WTC11 (cell line): ENCODE results near the gene ABCC4. TPM values are rescaled to one million over a fixed set of nuclear protein-coding genes. Genes with fewer than 3 reads are reported as not detected.

Experiments used
- ATAC-seq: fragments of 200-7000 bp; cut with Tn5 transposase; 2 replicates; pipeline ENCODE4 v1.10.0; 2021; ENCODE audit warnings: mild to moderate bottlenecking, moderate library complexity
- CTCF ChIA-PET: fragments of 300-600 bp; sonication (Branson Sonifier 250); formaldehyde crosslinking; loops from one replicate; lab custom pipeline; 2021; ENCODE audit warnings: antibody characterized with exemption; lab: Charles Lee
- POLR2A ChIA-PET: fragments of 350-600 bp; sonication (Branson Sonifier 250); formaldehyde crosslinking; loops from one replicate; lab custom pipeline; 2021; ENCODE audit warnings: antibody characterized with exemption; lab: Charles Lee
- DNase-seq: peaks from one replicate; pipeline ENCODE4 v3.0.0; 2021; ENCODE audit warnings: low spot score
- H3K27ac Mint-ChIP-seq: 2 replicates; pipeline ENCODE4 v1.8.0; 2021; ENCODE audit warnings: mixed read lengths
- H3K27me3 Mint-ChIP-seq: 2 replicates; pipeline ENCODE4 v1.8.0; 2021; ENCODE audit warnings: low read depth, mild to moderate bottlenecking, moderate library complexity, mixed read lengths
- H3K36me3 Mint-ChIP-seq: 2 replicates; pipeline ENCODE4 v1.8.0; 2021; ENCODE audit warnings: mixed read lengths
- H3K4me1 Mint-ChIP-seq: 2 replicates; pipeline ENCODE4 v1.8.0; 2022; ENCODE audit warnings: mixed read lengths
- H3K4me3 Mint-ChIP-seq: 2 replicates; pipeline ENCODE4 v1.8.0; 2021; ENCODE audit warnings: mild to moderate bottlenecking, moderate library complexity, mixed read lengths
- H3K9me3 Mint-ChIP-seq: 2 replicates; pipeline ENCODE4 v1.8.0; 2021; ENCODE audit warnings: mixed read lengths
- AFF4 ChIP-seq: sonication (generic); formaldehyde crosslinking; IDR thresholded peaks from 2 replicates; pipeline ENCODE4 v1.8.1; 2023; ENCODE audit warnings: mild to moderate bottlenecking, missing genetic modification reagents, borderline replicate concordance
- ATF1 ChIP-seq: sonication (generic); formaldehyde crosslinking; IDR thresholded peaks from 2 replicates; pipeline ENCODE4 v1.8.1; 2023; ENCODE audit warnings: mild to moderate bottlenecking, moderate library complexity, missing genetic modification reagents
- CDX4 ChIP-seq: fragments of 250-450 bp; sonication (Bioruptor Pico); IDR thresholded peaks from 2 replicates; pipeline ENCODE4 v1.9.0; 2021; ENCODE audit warnings: moderate library complexity, mild to moderate bottlenecking, inconsistent platforms, borderline replicate concordance
- E2F1 ChIP-seq: sonication (generic); formaldehyde crosslinking; IDR thresholded peaks from 2 replicates; pipeline ENCODE4 v1.8.0; 2022; ENCODE audit warnings: mild to moderate bottlenecking, missing genetic modification reagents
- ESRRA ChIP-seq: sonication (generic); formaldehyde crosslinking; IDR thresholded peaks from 2 replicates; pipeline ENCODE4 v1.8.1; 2022; ENCODE audit warnings: mild to moderate bottlenecking, missing genetic modification reagents, borderline replicate concordance
- FOXJ3 ChIP-seq: sonication (generic); formaldehyde crosslinking; IDR thresholded peaks from 2 replicates; pipeline ENCODE4 v1.9.0; 2021; ENCODE audit warnings: missing genetic modification reagents, mild to moderate bottlenecking, borderline replicate concordance
- FOXP1 ChIP-seq: sonication (generic); formaldehyde crosslinking; IDR thresholded peaks from 2 replicates; pipeline ENCODE4 v1.8.0; 2022; ENCODE audit warnings: missing genetic modification reagents, mild to moderate bottlenecking, moderate library complexity, borderline replicate concordance
- GTF2I ChIP-seq: fragments of 250-450 bp; sonication (Bioruptor Pico); conservative IDR thresholded peaks from 2 replicates; pipeline ENCODE4 v1.4.0; 2021; ENCODE audit warnings: mild to moderate bottlenecking
- KAT7 ChIP-seq: sonication (generic); formaldehyde crosslinking; IDR thresholded peaks from 2 replicates; pipeline ENCODE4 v1.8.1; 2023; ENCODE audit warnings: missing genetic modification reagents, mild to moderate bottlenecking, borderline replicate concordance
- MAX ChIP-seq: sonication (generic); formaldehyde crosslinking; IDR thresholded peaks from 2 replicates; pipeline ENCODE4 v1.8.0; 2022; ENCODE audit warnings: mild to moderate bottlenecking, missing genetic modification reagents
- MLX ChIP-seq: sonication (generic); formaldehyde crosslinking; IDR thresholded peaks from 2 replicates; pipeline ENCODE4 v1.8.1; 2023; ENCODE audit warnings: mild to moderate bottlenecking, missing genetic modification reagents, moderate library complexity
- NFE2L1 ChIP-seq: sonication (generic); formaldehyde crosslinking; IDR thresholded peaks from 2 replicates; pipeline ENCODE4 v1.8.1; 2023; ENCODE audit warnings: missing genetic modification reagents
- NR2C2 ChIP-seq: sonication (generic); formaldehyde crosslinking; IDR thresholded peaks from 2 replicates; pipeline ENCODE4 v1.8.0; 2022; ENCODE audit warnings: mild to moderate bottlenecking, missing genetic modification reagents
- OVOL2 ChIP-seq: fragments of 250-450 bp; sonication (Bioruptor Pico); IDR thresholded peaks from 2 replicates; pipeline ENCODE4 v1.9.0; 2021; ENCODE audit warnings: mild to moderate bottlenecking, borderline replicate concordance
- USF1 ChIP-seq: sonication (generic); formaldehyde crosslinking; IDR thresholded peaks from 2 replicates; pipeline ENCODE4 v1.8.0; 2022; ENCODE audit warnings: mild to moderate bottlenecking, missing genetic modification reagents
- ZNF317 ChIP-seq: sonication (generic); formaldehyde crosslinking; IDR thresholded peaks from 2 replicates; pipeline ENCODE4 v1.8.1; 2023; ENCODE audit warnings: low read depth, mild to moderate bottlenecking, moderate library complexity, missing genetic modification reagents, borderline replicate concordance
- ZNF423 ChIP-seq: fragments of 250-450 bp; sonication (Bioruptor Pico); IDR thresholded peaks from 2 replicates; pipeline ENCODE4 v2.1.2; 2022; ENCODE audit warnings: mild to moderate bottlenecking, moderate library complexity
- ZNF671 ChIP-seq: fragments of 250-450 bp; sonication (Bioruptor Pico); IDR thresholded peaks from 2 replicates; pipeline ENCODE4 v1.8.0; 2021; ENCODE audit warnings: mild to moderate bottlenecking
- total RNA-seq: library from RNA; stranded (reverse); gene quantifications from 3 replicates; pipeline ENCODE4 v1.2.3, GENCODE V29; 2021

Gene ABCC4
- total RNA-seq, 1 experiment from 2014 or later, result 7.2 TPM

- no peak for TF ChIP-seq FOXJ3 (CRISPR knock-in tag)
- TF ChIP-seq CDX4 (CRISPR knock-in tag), result no peak
- no peak for TF ChIP-seq NR2C2
Observed at GRCh38 chr13:95005300-95005699, 296.0 kb downstream of the ABCC4 start (continued).

- Mint-ChIP-seq H3K9me3 (no peaks in the 10 kb centered on the region), H3K36me3 (no peaks in the 10 kb centered on the region), H3K4me1 (peaks cover 39% of the 10 kb centered on the region), H3K4me3 (peak overlapping the region; percentile 53), H3K27me3 (peaks cover 20% of the 10 kb centered on the region), H3K27ac (no peak overlapping the region)
- ATAC-seq, result peak; percentile 65
- ChIA-PET CTCF (interaction anchor here (1.3 to 1.9 kb wide), 2 partner anchors 15 to 35 kb away, joined by 6 to 11 read pairs; no protein-coding TSS in a partner anchor), POLR2A (interaction anchor here (0.7 to 1.1 kb wide), 2 partner anchors 36 to 49 kb away, joined by 3 to 8 read pairs; no protein-coding TSS in a partner anchor)
- TF ChIP-seq OVOL2 (CRISPR knock-in tag) (no peak), FOXP1 (CRISPR knock-in tag) (peak; percentile 45; the same call in 1 of the 2 replicates), KAT7 (0 out of 2 replicates have a peak, but pooled peaks have one; percentile 27), AFF4 (CRISPR knock-in tag) (peak; percentile 60; the same call in 1 of the 2 replicates), GTF2I (no peak), NFE2L1 (CRISPR knock-in tag) (no peak), MLX (CRISPR knock-in tag) (no peak), MAX (CRISPR knock-in tag) (peak; percentile 75), ZNF423 (CRISPR knock-in tag) (peak; percentile 93), E2F1 (CRISPR knock-in tag) (no peak), ESRRA (0 out of 2 replicates have a peak, but pooled peaks have one; percentile 42)
- peak; percentile 29 for DNase-seq
Observed at GRCh38 chr13:95003019-95003813, 298.0 kb downstream of the ABCC4 start.

- Mint-ChIP-seq H3K27ac (no peak overlapping the region), H3K9me3 (no peaks in the 10 kb centered on the region), H3K27me3 (peaks cover 20% of the 10 kb centered on the region), H3K4me3 (peak overlapping the region; percentile 51), H3K4me1 (peaks cover 48% of the 10 kb centered on the region), H3K36me3 (no peaks in the 10 kb centered on the region)
- ChIA-PET CTCF (interaction anchor here (1.3 to 1.9 kb wide), 2 partner anchors 14 to 34 kb away, joined by 6 to 11 read pairs; no protein-coding TSS in a partner anchor), POLR2A (no interaction called here)
- DNase-seq (no peak), ATAC-seq (peak; percentile 37)
- TF ChIP-seq KAT7 (no peak), NFE2L1 (CRISPR knock-in tag) (no peak), ZNF317 (no peak), AFF4 (CRISPR knock-in tag) (no peak), ZNF671 (CRISPR knock-in tag) (no peak), ATF1 (CRISPR knock-in tag) (no peak), USF1 (no peak)
Observed at GRCh38 chr13:95002126-95002525, 299.1 kb downstream of the ABCC4 start.
